ENCODE data around the gene ENAH. TPM values are rescaled to one million over a fixed set of nuclear protein-coding genes. Genes with fewer than 3 reads are reported as not detected.

Gene ENAH
- total RNA-seq, 2 donors from 2014 or later, result 43.5 to 63.7 TPM

DNA sequence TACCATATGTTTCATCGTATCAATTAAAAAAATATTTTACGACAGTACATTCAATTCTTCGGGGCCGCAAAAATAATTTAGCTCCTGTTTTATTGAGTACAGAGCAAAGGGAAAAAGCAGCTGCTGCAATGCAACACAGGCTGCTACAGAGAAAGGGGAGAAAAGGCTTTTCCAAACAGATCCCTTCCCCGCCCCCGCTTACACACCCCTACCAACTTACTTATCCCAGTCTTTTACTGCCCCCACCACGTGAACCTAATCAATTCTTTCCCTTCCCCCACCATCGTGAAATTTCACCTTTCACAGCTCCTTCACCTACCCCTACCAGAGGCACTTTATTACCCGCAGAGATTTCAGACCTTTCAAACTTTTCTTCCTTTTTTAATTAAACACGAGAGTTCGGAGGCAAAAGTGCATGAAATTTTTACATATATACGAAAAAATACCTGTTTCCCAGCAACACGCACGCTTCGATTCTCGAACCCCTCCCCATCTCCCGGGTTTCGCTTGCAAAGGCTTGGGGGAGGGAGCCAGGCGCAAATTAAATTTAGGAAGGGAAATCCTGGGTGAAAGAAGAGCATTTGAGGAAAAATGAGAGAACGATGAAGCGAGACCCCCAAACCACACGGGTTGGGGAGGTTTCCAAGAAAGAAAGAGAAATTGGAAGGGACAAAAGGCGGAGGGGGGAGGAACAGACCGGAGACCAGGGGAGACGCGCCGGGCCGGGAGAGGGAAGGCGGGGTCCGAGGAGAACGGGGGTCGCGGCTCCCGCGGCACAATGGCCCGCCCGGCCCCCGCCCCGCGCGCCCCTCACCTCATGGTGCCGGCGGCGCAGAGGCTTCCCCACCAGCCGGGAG, 823 bp downstream of the ENAH start:
- DNase-seq, result peak; percentile 60
- TF ChIP-seq CTCF (IDR thresholded peaks at IDR 0.05), result no peak
- no peaks in the 10 kb centered on the region for H3K36me3 ChIP-seq
- H3K9me3 ChIP-seq, result no peaks in the 10 kb centered on the region
- no peaks in the 10 kb centered on the region for H3K27me3 ChIP-seq
- H3K9ac ChIP-seq (ENCODE audit: low read depth in 2 of 2, low read length in 2 of 2), result peak overlapping the region; percentile 74 to 95
- H3K4me3 ChIP-seq, result peak overlapping the region; percentile 85
- peak overlapping the region; percentile 86 for H3K27ac ChIP-seq
- intact Hi-C loops (cut with DNase I), result loop anchor here (5.0 to 10.0 kb wide), 2 partner anchors 120 to 167 kb away; no protein-coding TSS in a partner anchor
- no peaks in the 10 kb centered on the region for H3K4me1 ChIP-seq

- no peak for DNase-seq
- Histone ChIP-seq H3K9me3 (no peaks in the 10 kb centered on the region), H3K4me3 (peak overlapping the region; percentile 85), H3K27ac (peak overlapping the region; percentile 86), H3K27me3 (no peaks in the 10 kb centered on the region), H3K36me3 (no peaks in the 10 kb centered on the region), H3K4me1 (no peaks in the 10 kb centered on the region), H3K9ac (ENCODE audit: low read depth in 2 of 2, low read length in 2 of 2) (peak overlapping the region in 1 of 2 donors; percentile 74)
- no peak for TF ChIP-seq CTCF (IDR thresholded peaks at IDR 0.05)
- intact Hi-C loops (cut with DNase I), result loop anchor here (5.0 to 10.0 kb wide), 2 partner anchors 121 to 167 kb away; no protein-coding TSS in a partner anchor
Measured at GRCh38 chr1:225651376-225651871, 1.5 kb downstream of the ENAH start.

- Histone ChIP-seq H3K36me3 (no peaks in the 10 kb centered on the region), H3K27me3 (no peaks in the 10 kb centered on the region), H3K9ac (ENCODE audit: low read depth in 2 of 2, low read length in 2 of 2) (no peak overlapping the region), H3K4me1 (no peaks in the 10 kb centered on the region), H3K9me3 (no peaks in the 10 kb centered on the region), H3K4me3 (no peak overlapping the region), H3K27ac (no peak overlapping the region)
- DNase-seq, result no peak
- TF ChIP-seq CTCF (IDR thresholded peaks at IDR 0.05), result no peak
- intact Hi-C loops (cut with DNase I), result loop anchor here (5.0 to 10.0 kb wide), 2 partner anchors 122 to 165 kb away; no protein-coding TSS in a partner anchor
Measured at GRCh38 chr1:225650179-225650578, 2.7 kb downstream of the ENAH start.

DNA sequence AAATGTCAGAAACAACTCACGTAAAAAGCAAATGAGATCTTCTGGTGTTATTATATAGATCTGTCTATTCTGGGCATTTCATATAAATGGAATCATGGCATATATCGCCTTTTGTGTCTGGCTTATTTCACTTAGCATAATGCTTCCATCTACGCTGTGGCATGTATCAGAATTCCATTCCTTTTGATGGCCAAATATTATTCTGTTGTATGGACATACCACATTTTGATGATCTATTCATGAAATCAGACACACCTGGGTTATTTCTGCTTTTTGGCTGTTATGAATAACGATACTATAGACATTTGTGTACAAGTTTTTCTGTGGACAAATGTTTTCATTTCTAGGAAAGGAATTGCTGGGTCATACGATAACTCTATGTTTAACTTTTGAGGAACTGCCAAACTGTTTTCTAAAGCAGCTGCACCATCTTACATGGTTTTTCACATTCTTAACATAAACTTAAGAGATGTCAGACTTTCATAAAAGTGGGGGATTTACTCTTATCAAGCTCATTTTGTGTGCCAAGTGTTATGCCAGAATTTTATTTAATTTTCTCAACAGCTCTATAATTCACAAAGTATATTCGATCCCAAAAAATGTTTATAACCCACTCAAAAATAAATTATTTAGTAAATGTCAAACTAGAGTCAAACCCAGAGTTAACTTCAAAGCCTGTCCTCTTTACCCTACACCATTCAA, 7.6 kb downstream of the ENAH start:
- no peak overlapping the region for H3K27ac ChIP-seq
- intact Hi-C loops (cut with DNase I), result no loop called here

More for the DNA sequence above, 7.6 kb downstream of the ENAH start:
- TF ChIP-seq CTCF (IDR thresholded peaks at IDR 0.05), result no peak
- H3K4me1 ChIP-seq, result no peaks in the 10 kb centered on the region
- H3K9ac ChIP-seq (ENCODE audit: low read depth in 2 of 2, low read length in 2 of 2), result no peak overlapping the region
- no peaks in the 10 kb centered on the region for H3K9me3 ChIP-seq
- no peaks in the 10 kb centered on the region for H3K36me3 ChIP-seq
- no peak for DNase-seq
- H3K4me3 ChIP-seq, result no peak overlapping the region
- H3K27me3 ChIP-seq, result no peaks in the 10 kb centered on the region

Data from colonic mucosa (tissue), 4 donors.